SK-N-SH (cell line): Measurements from ENCODE around the gene FOXR1. TPM values are rescaled to one million over a fixed set of nuclear protein-coding genes. Genes with fewer than 3 reads are reported as not detected.
A peak's percentile ranks its signal among the peaks of the same experiment; 100 is the strongest.

Source experiments
- CTCF ChIA-PET: fragments of 300-600, 350-600 bp; formaldehyde crosslinking; extraction: SDS; loops from one replicate; lab custom pipeline; 2021; lab: Yijun Ruan, JAX
- POLR2A ChIA-PET: fragments of 350-600 bp; sonication (Branson Sonifier 250); formaldehyde crosslinking; extraction: SDS; loops from one replicate; lab custom pipeline; 2020; ENCODE audit warnings: antibody characterized with exemption, inconsistent platforms; lab: Yijun Ruan, JAX
- DNase-seq: peaks from one replicate; pipeline ENCODE4 v3.0.0; 2012
- H2AFZ ChIP-seq: fragments of 200-600 bp; sonication (generic); 2 replicates; pipeline ENCODE4 v1.8.1; 2016; ENCODE audit warnings: antibody characterized with exemption, mild to moderate bottlenecking, low read depth
- H3F3A ChIP-seq: fragments of 200-600 bp; sonication (generic); replicated peaks from 2 replicates; pipeline ENCODE3; 2016; ENCODE audit warnings: antibody characterized with exemption, mild to moderate bottlenecking; ENCODE audit not compliant: insufficient read depth
- H3K27ac ChIP-seq, 2 experiments: fragments of 200-500 bp in 1 of 2; fragments of 200-600 bp in 1 of 2; sonication (Bioruptor generic) in 1 of 2; sonication (generic), shearing (Covaris generic) in 1 of 2; 2 replicates each; pipeline versions ENCODE4 v1.5.1 to v1.6.1; 2014 to 2016; ENCODE audit warnings: low read depth in 2 of 2, inconsistent platforms in 1 of 2, low read length in 1 of 2, mild to moderate bottlenecking in 1 of 2, mixed read lengths in 1 of 2
- H3K27me3 ChIP-seq: fragments of 200-600 bp; sonication (generic), shearing (Covaris generic); 2 replicates; pipeline ENCODE4 v1.6.1; 2016; ENCODE audit warnings: mixed run types; ENCODE audit not compliant: insufficient read depth
- H3K36me3 ChIP-seq, 2 experiments: fragments of 200-500 bp in 1 of 2; fragments of 200-600 bp in 1 of 2; sonication (Bioruptor generic) in 1 of 2; sonication (generic) in 1 of 2; replicated peaks in 1 of 2; 2 replicates each; pipeline versions ENCODE3 to v1.5.1; 2014 to 2016; ENCODE audit warnings: low read length in 1 of 2, mild to moderate bottlenecking in 1 of 2; ENCODE audit not compliant: insufficient read depth in 2 of 2, control insufficient read depth in 1 of 2
- H3K4me1 ChIP-seq, 2 experiments: fragments of 200-500 bp in 1 of 2; fragments of 200-600 bp in 1 of 2; sonication (Bioruptor generic) in 1 of 2; sonication (generic), shearing (Covaris generic) in 1 of 2; 2 replicates each; pipeline versions ENCODE4 v1.5.1 to v1.6.1; 2014 to 2016; ENCODE audit warnings: low read depth in 1 of 2, low read length in 1 of 2, mixed run types in 1 of 2; ENCODE audit not compliant: insufficient read depth in 2 of 2, control insufficient read depth in 1 of 2
- H3K4me2 ChIP-seq: fragments of 200-600 bp; sonication (generic), shearing (Covaris generic); 2 replicates; pipeline ENCODE4 v1.6.1; 2017; ENCODE audit warnings: mixed run types
- H3K4me3 ChIP-seq, 2 experiments: fragments of 200-500 bp in 1 of 2; fragments of 200-600 bp in 1 of 2; sonication (Bioruptor generic) in 1 of 2; sonication (generic), shearing (Covaris generic) in 1 of 2; 2 replicates each; pipeline versions ENCODE4 v1.5.1 to v1.8.1; 2014 to 2016; ENCODE audit warnings: low read depth in 2 of 2, inconsistent platforms in 1 of 2, low read length in 1 of 2, mild to moderate bottlenecking in 1 of 2, mixed read lengths in 1 of 2, moderate library complexity in 1 of 2
- H3K79me2 ChIP-seq: fragments of 200-600 bp; sonication (generic); 2 replicates; pipeline ENCODE4 v1.8.1; 2017; ENCODE audit warnings: mild to moderate bottlenecking; ENCODE audit not compliant: insufficient read depth
- H3K9ac ChIP-seq: fragments of 200-600 bp; sonication (generic); 2 replicates; pipeline ENCODE4 v1.6.1; 2017; ENCODE audit warnings: mixed run types
- H3K9me2 ChIP-seq: fragments of 200-600 bp; sonication (generic); 2 replicates; pipeline ENCODE4 v1.6.1; 2017; ENCODE audit warnings: mixed run types
- H3K9me3 ChIP-seq: fragments of 200-600 bp; sonication (generic); 2 replicates; pipeline ENCODE4 v1.6.1; 2017; ENCODE audit warnings: mixed run types, mild to moderate bottlenecking, moderate library complexity
- H4K20me1 ChIP-seq: fragments of 200-600 bp; sonication (generic); 2 replicates; pipeline ENCODE4 v1.6.1; 2017; ENCODE audit warnings: mild to moderate bottlenecking, mixed run types; ENCODE audit not compliant: insufficient read depth
- CHD2 ChIP-seq: fragments of 150-350 bp; IDR thresholded peaks from 2 replicates; pipeline ENCODE4 v1.6.1; 2018; ENCODE audit warnings: low read length; ENCODE audit not compliant: partially characterized antibody
- EP300 ChIP-seq, 2 experiments: IDR thresholded peaks; 2 replicates each; pipeline versions ENCODE4 v1.4.0 to v1.6.1; 2012; ENCODE audit warnings: borderline replicate concordance in 1 of 2, low read depth in 1 of 2, low read length in 1 of 2
- EZH2phosphoT487 ChIP-seq: fragments of 200-600 bp; sonication (generic); IDR thresholded peaks from 2 replicates; pipeline ENCODE4 v1.6.1; 2017; ENCODE audit warnings: low read depth, mixed run types, mild to moderate bottlenecking, antibody characterized with exemption, moderate library complexity, borderline replicate concordance
- FOXJ3 ChIP-seq: sonication (generic); formaldehyde crosslinking; IDR thresholded peaks from 2 replicates; pipeline ENCODE4 v1.5.1; 2020; ENCODE audit warnings: mild to moderate bottlenecking, missing genetic modification reagents
- MXI1 ChIP-seq: IDR thresholded peaks from 2 replicates; pipeline ENCODE4 v1.6.1; 2012; ENCODE audit warnings: mild to moderate bottlenecking, low read depth, low read length, improper control_type of control experiment
- NFIC ChIP-seq: IDR thresholded peaks from 2 replicates; pipeline ENCODE4 v1.4.0; 2012; ENCODE audit warnings: borderline replicate concordance
- PBX3 ChIP-seq: IDR thresholded peaks from 2 replicates; pipeline ENCODE4; 2012
- RAD21 ChIP-seq: IDR thresholded peaks from 2 replicates; pipeline ENCODE4 v1.6.1; 2012; ENCODE audit warnings: mild to moderate bottlenecking, low read length
- RCOR1 ChIP-seq: fragments of 150-350 bp; IDR thresholded peaks from 2 replicates; pipeline ENCODE4 v1.6.1; 2017; ENCODE audit warnings: antibody characterized with exemption, low read length
- REST ChIP-seq: IDR thresholded peaks from 2 replicates; pipeline ENCODE4 v1.6.1; 2012; ENCODE audit warnings: mild to moderate bottlenecking, low read depth, low read length, moderate library complexity
- RXRA ChIP-seq: IDR thresholded peaks from 2 replicates; pipeline ENCODE4 v1.4.0; 2012; ENCODE audit warnings: low read depth, mild to moderate bottlenecking, borderline replicate concordance
- SIN3A ChIP-seq: IDR thresholded peaks from 2 replicates; pipeline ENCODE4 v1.6.1; 2012; ENCODE audit warnings: low read depth, mild to moderate bottlenecking, low read length, moderate library complexity, borderline replicate concordance
- TAF1 ChIP-seq: IDR thresholded peaks from 2 replicates; pipeline ENCODE4 v1.6.1; 2012; ENCODE audit warnings: low read depth, mild to moderate bottlenecking, low read length, moderate library complexity, borderline replicate concordance
- TCF12 ChIP-seq: IDR thresholded peaks from 2 replicates; pipeline ENCODE4 v1.4.0; 2012
- TEAD4 ChIP-seq: IDR thresholded peaks from 2 replicates; pipeline ENCODE4 v1.4.0; 2012; ENCODE audit warnings: mild to moderate bottlenecking, borderline replicate concordance; ENCODE audit not compliant: insufficient read depth
- USF1 ChIP-seq: IDR thresholded peaks from 2 replicates; pipeline ENCODE4 v1.4.0; 2012; ENCODE audit warnings: low read depth, borderline replicate concordance
- YY1 ChIP-seq: IDR thresholded peaks from 2 replicates; pipeline ENCODE4 v1.4.0; 2012; ENCODE audit warnings: low read depth, mild to moderate bottlenecking
- whole genome bisulfite sequencing: methylation state at CpG from one replicate; pipeline ENCODE4 v1.1.6; 2017; ENCODE audit warnings: low lambda C conversion rate; 5-methylcytosine and 5-hydroxymethylcytosine counted together
- polyA plus RNA-seq, 3 experiments: library from polyadenylated mRNA; depleted of rRNA; stranded (reverse); fragments of >200 nt; gene quantifications; 2 replicates each; pipeline ENCODE4 v1.2.3, GENCODE V29; 2012

Gene FOXR1
- polyA plus RNA-seq, 1 of the 3 experiments (the other 2 are of a cell fraction), result not detected

- Histone ChIP-seq H3K27me3 (no peaks in the 10 kb centered on the region), H3F3A (peaks cover 48% of the 10 kb centered on the region), H3K9me3 (no peaks in the 10 kb centered on the region), H3K36me3 (no peaks in the 10 kb centered on the region), H3K9ac (peak overlapping the region; percentile 94), H3K9me2 (no peaks in the 10 kb centered on the region), H3K79me2 (peaks cover 90% of the 10 kb centered on the region), H3K4me3 (peak overlapping the region; percentile 95), H4K20me1 (peaks cover 51% of the 10 kb centered on the region), H3K4me1 (peaks cover 45 to 73% of the 10 kb centered on the region in 2 experiments; a peak in 3 of 4 replicates), H3K4me2 (peak overlapping the region; percentile 89), H2AFZ (no peak overlapping the region), H3K27ac (peak overlapping the region; percentile 68 to 95)
- DNase-seq, result peak; percentile 80
- WGBS, result 31% methylated on average over 13 of the region's 20 CpGs
- ChIA-PET POLR2A (interaction anchor here (5.0 kb wide), 1 partner anchor 13 kb away, joined by 37 read pairs; no protein-coding TSS in a partner anchor), CTCF (interaction anchor here (0.6 to 0.8 kb wide), 5 partner anchors 10 to 243 kb away, joined by 3 to 4 read pairs (median 3); partner anchors contain the start of gene DDX6)
- TF ChIP-seq CHD2 (peak; percentile 69), REST (no peak), TEAD4 (0 out of 2 replicates have a peak, but pooled peaks have one; percentile 31), MXI1 (peak; percentile 56; the same call in 1 of the 2 replicates), TCF12 (peak; percentile 61; the same call in 1 of the 2 replicates), SIN3A (peak; percentile 81; the same call in 1 of the 2 replicates), USF1 (no peak), EP300 (IDR thresholded peaks at IDR 0.05; ENCODE audit: borderline replicate concordance in 1 of 2, low read depth in 1 of 2, low read length in 1 of 2) (peak in 1 of 2 experiments; percentile 28; a peak in 1 of 4 replicates), RXRA (peak; percentile 68), YY1 (no peak), EZH2phosphoT487 (no peak), FOXJ3 (no peak), NFIC (peak; percentile 83), PBX3 (peak; percentile 47), TAF1 (0 out of 2 replicates have a peak, but pooled peaks have one; percentile 13), RAD21 (peak; percentile 31; the same call in 1 of the 2 replicates), RCOR1 (no peak)
Measured at GRCh38 chr11:118921929-118922744, 49.4 kb upstream of the FOXR1 start.
